Activated CD4-positive, alpha-beta T cell treated with anti-CD3 and anti-CD28 coated beads, Interleukin-2, amount 10 ng/mL, durations not matched to agents 24 days and 14 days (primary cell): ENCODE data around the gene PRR5L. TPM values are rescaled to one million over a fixed set of nuclear protein-coding genes. Genes with fewer than 3 reads are reported as not detected.

Source experiments
- DNase-seq: peaks from one replicate; pipeline ENCODE4 v3.0.0; 2022
- H3K27ac Mint-ChIP-seq: one replicate; pipeline ENCODE4 v1.8.0; 2022; ENCODE audit warnings: mild to moderate bottlenecking, mixed read lengths
- H3K27me3 Mint-ChIP-seq: one replicate; pipeline ENCODE4 v1.8.0; 2022; ENCODE audit warnings: mixed read lengths
- H3K36me3 Mint-ChIP-seq: one replicate; pipeline ENCODE4 v1.8.0; 2022; ENCODE audit warnings: low read depth, mild to moderate bottlenecking, mixed read lengths
- H3K4me1 Mint-ChIP-seq: one replicate; pipeline ENCODE4 v1.8.0; 2021; ENCODE audit warnings: mixed read lengths
- H3K4me3 Mint-ChIP-seq: one replicate; pipeline ENCODE4 v1.8.0; 2022; ENCODE audit warnings: mild to moderate bottlenecking, moderate library complexity, mixed read lengths
- H3K9me3 Mint-ChIP-seq: one replicate; pipeline ENCODE4 v1.8.0; 2021; ENCODE audit warnings: mixed read lengths
- intact Hi-C: fragments of 100-400 bp; cut with micrococcal nuclease; formaldehyde crosslinking; loops from one replicate; pipeline ENCODE4 v1.15.1; 2023
- total RNA-seq: library from RNA; stranded (reverse); gene quantifications from 2 replicates; pipeline ENCODE4 v1.2.3, GENCODE V29; 2022

Gene PRR5L
- total RNA-seq, 1 donor from 2014 or later: 54.5 TPM

DNA sequence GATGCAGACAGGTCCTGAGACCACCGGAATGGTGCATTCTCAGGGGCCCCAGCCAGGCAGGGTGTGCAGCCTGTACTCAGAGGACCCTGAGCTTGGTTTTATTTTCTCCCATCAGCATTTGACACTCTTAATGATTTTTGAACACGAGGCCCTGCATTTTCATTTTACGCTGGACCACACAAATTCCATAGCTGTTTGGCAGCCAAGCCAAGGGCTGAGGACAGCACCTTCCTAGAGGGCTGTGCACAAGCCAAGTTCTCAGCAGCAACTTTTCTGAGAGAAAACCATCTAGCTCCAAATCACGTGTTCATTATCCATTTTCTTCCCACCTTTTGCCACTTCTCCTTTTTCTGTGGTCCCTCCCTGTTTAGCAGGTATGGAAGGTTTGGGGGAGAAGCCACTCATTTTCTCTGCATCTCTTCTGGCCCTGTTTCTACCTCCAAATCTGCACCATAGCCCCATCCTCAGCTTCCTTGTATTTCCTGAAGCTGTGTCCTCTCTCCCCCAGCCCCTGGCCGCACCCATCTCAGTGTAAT, 153.5 kb downstream of the PRR5L start:
- no peak for DNase-seq
- Mint-ChIP-seq H3K9me3 (no peaks in the 10 kb centered on the region), H3K27me3 (peaks cover 3% of the 10 kb centered on the region), H3K4me1 (peaks cover 37% of the 10 kb centered on the region), H3K27ac (peak overlapping the region; percentile 71), H3K36me3 (peaks cover 67% of the 10 kb centered on the region), H3K4me3 (peak overlapping the region; percentile 69)
- intact Hi-C loops: no loop called here

DNA sequence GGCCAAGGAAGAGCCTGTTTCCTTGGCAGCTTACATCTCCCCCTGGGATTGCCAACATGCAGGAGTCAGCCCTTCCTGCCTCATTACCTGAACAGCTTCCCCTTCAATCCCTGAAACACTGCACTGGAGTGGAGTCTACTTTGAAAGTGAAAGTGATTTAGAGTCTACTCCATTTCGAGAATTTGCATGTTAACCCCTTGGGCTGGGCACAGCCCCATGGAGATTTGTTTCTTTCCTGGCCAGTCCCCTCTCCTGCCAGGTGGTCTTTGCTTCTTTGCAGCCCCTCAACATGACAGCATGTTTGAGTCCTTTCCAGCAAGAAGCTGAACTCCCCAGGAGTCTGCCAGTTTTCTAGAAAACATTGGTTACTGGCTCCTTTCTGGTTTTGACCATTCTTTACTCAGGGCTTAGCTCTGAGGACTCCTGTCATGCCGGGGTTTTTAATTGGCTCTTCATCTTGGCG, 154.1 kb downstream of the PRR5L start:
- Mint-ChIP-seq H3K4me3 (peak overlapping the region; percentile 69), H3K4me1 (peaks cover 37% of the 10 kb centered on the region), H3K27ac (peak overlapping the region; percentile 71), H3K27me3 (peaks cover 2% of the 10 kb centered on the region), H3K9me3 (no peaks in the 10 kb centered on the region), H3K36me3 (peaks cover 65% of the 10 kb centered on the region)
- peak; percentile 66 for DNase-seq
- intact Hi-C loops: no loop called here

DNA sequence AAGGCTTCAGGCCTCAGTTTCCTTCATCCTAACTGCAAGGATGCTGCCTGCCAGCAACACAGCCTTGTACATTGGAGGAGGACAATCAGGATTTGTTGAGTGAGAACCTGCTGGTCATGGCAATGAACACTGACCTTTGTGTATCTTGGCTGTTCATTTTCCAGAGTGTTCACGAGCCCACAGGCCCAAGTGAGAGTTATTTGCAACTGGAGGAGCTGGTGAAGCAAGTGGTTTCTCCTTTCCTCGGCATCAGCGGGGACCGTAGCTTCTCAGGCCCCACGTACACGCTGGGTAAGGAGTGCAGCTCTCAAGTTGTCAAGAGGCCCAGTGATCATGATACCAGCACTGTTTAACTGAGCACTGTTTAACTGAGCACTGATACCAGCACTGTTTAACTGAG, 155.0 kb downstream of the PRR5L start:
- Mint-ChIP-seq H3K27ac (no peak overlapping the region), H3K9me3 (no peaks in the 10 kb centered on the region), H3K36me3 (peaks cover 61% of the 10 kb centered on the region), H3K4me3 (no peak overlapping the region), H3K4me1 (peaks cover 41% of the 10 kb centered on the region), H3K27me3 (peaks cover 2% of the 10 kb centered on the region)
- intact Hi-C loops: no loop called here
- DNase-seq: no peak

DNA sequence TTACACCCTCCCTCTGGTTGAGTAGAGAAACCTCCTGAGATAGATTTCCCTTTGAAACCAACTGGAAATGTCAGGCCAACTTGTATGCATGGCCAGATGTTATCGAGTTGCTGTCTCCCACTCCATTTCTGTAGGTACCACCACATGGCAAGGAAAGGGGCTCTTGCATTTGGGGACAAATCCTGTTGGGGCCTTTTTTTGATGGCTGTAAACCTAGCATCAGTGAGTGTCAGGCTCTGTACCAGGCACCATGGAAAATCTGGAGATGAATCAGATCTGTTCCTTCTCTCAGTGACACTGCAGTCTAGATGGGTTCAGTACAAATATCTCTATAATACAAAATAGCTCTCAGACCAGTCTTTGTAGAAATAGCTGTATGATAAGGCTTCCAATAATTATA, 155.6 kb downstream of the PRR5L start:
- H3K27ac Mint-ChIP-seq: peak overlapping the region; percentile 45

DNA sequence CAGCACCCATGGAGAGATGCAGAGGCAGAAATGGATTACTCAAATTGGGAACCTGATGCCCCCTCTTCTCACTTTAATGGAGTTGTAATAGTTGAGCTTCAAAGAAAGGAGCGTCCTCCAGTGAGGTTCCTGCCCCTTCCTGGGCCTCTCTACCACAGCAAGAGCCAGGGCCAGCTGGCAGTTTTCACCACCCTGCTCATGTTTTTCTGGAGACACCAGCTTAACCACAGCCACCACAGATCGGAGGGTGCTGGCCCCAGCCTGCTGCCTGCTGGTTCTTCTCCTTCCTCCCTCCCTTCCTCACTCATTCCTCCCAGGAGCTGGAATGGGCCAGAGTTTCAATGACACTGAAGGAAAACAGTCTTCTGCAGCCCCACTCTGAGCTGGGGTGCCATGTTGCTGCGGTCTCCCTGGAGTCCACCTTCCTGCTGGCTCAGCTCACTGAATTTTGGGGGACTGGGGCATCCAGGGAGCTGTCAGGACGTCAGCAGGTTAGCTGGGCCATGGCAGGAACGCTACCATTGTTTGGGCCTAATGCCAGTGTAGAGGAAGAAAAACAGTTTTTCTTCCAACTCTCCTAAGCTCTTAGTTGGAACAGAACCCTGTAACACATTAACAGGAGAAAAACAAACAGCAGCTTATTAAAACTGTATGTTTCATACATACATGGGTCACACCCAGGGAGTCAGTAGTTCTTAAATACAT, 156.3 kb downstream of the PRR5L start:
- Mint-ChIP-seq H3K4me3 (peak overlapping the region; percentile 50), H3K9me3 (no peaks in the 10 kb centered on the region), H3K27ac (peak overlapping the region; percentile 68), H3K4me1 (peaks cover 41% of the 10 kb centered on the region), H3K27me3 (no peaks in the 10 kb centered on the region), H3K36me3 (peaks cover 61% of the 10 kb centered on the region)
- peak; percentile 68 for DNase-seq
- intact Hi-C loops: no loop called here

More for the DNA sequence above, 155.6 kb downstream of the PRR5L start:
- intact Hi-C loops: no loop called here
- Mint-ChIP-seq H3K9me3 (no peaks in the 10 kb centered on the region), H3K27me3 (no peaks in the 10 kb centered on the region), H3K4me3 (no peak overlapping the region), H3K36me3 (peaks cover 61% of the 10 kb centered on the region), H3K4me1 (peaks cover 41% of the 10 kb centered on the region)
- DNase-seq: no peak

DNA sequence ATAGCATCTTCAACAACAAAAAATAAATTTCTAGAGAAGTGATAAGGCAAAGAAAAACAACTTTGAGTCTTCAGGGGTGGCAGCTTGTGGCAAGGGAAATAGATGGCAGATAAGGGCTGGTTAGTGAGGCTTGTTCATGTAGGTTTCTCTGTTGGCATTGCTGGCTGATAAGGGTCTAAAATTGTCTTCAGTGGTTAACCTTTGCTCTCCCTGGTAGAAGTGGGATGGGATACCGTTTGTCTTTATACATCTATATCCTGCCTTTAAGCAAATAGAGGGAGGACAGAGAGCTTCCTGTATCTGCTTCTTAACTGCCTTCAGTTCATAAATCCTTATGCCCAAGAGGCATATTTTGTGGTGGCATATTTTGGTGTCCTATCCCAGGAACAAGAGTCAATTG, 156.9 kb downstream of the PRR5L start:
- no peaks in the 10 kb centered on the region for H3K9me3 Mint-ChIP-seq
- no peak for DNase-seq
- H3K4me3 Mint-ChIP-seq: peak overlapping the region; percentile 50
- H3K27me3 Mint-ChIP-seq: no peaks in the 10 kb centered on the region
- peak overlapping the region; percentile 68 for H3K27ac Mint-ChIP-seq
- peaks cover 41% of the 10 kb centered on the region for H3K4me1 Mint-ChIP-seq
- H3K36me3 Mint-ChIP-seq: peaks cover 61% of the 10 kb centered on the region
- intact Hi-C loops: no loop called here

DNA sequence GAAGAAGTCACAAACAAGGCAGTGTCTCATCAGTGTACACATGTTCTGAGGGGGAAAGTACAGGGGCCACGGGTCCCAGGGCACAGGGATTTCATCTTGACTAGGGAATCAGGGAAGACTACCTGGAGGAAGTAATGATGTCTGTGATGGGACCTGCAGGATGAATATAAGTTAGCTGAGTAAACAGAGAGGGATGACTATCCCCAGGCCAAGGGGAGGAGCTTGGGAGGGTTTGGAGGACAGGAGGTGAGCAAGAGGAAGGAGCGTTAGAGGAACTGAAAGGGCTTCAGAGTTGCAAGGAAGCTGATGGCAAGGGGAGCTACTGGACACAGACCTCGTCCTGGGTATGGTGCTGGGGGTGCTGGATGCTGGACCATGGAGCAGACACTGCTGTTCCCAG, 157.6 kb downstream of the PRR5L start:
- Mint-ChIP-seq H3K36me3 (peaks cover 60% of the 10 kb centered on the region), H3K9me3 (no peaks in the 10 kb centered on the region), H3K27ac (peak overlapping the region; percentile 1), H3K27me3 (no peaks in the 10 kb centered on the region), H3K4me3 (no peak overlapping the region), H3K4me1 (peaks cover 41% of the 10 kb centered on the region)
- DNase-seq: no peak
- intact Hi-C loops: no loop called here

DNA sequence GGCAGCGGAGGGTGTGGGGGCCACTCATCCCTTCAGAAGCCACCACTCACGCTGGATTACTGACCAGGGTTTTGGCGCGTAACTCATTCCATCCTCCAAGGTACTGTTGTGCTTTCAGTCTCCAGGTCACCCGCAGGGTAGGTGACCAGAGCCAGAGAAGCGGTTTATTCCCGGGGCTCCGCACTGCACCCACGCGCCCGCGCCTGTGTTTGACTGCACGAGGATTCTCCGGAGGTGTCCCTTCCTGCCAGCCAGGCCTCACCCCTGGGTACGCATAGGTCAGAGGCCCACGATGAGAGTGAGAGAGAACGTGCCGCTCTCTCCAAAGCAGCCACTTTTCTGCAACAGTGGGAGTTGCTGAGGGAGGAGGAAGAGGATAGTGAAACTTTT, 158.5 kb downstream of the PRR5L start:
- Mint-ChIP-seq H3K9me3 (no peaks in the 10 kb centered on the region), H3K36me3 (peaks cover 53% of the 10 kb centered on the region), H3K4me1 (peaks cover 41% of the 10 kb centered on the region), H3K27me3 (no peaks in the 10 kb centered on the region), H3K27ac (no peak overlapping the region), H3K4me3 (no peak overlapping the region)
- no peak for DNase-seq
- intact Hi-C loops: no loop called here

DNA sequence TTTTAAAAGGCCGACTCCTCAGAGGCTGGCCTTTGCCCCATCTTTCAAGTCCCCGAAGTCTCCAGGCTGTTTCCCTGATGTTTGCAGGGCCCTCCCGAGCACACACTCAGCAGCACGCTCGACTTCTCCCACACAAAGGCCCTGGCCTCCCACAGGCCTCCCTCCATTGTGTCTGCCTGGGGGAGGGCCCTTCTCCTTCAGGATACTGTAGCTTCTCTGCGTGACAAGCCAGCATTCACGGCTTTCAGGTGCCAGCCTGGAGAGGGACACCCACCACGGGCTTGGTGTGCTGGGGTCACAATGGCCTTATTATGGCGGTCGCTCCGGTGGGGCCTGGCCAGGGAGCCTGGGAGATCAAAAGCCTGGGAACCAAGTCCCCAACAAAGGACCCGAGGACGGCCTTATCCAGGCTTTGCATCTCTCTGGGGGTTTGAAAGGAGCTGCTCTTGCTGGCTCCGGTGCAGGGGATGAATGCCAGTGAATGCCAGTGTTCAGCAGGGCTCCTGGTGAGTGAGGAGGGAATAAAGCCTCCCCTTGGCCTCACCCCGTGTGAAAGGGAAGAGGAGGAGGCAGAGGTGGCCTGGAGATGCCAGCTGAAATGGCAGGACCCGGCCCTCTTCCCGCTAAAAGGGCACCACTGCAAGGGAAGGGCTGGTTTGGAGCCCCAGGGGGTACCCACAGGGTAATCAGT, 159.0 kb downstream of the PRR5L start:
- Mint-ChIP-seq H3K27me3 (no peaks in the 10 kb centered on the region), H3K27ac (no peak overlapping the region), H3K9me3 (no peaks in the 10 kb centered on the region), H3K36me3 (peaks cover 47% of the 10 kb centered on the region), H3K4me3 (no peak overlapping the region), H3K4me1 (peaks cover 37% of the 10 kb centered on the region)
- intact Hi-C loops: no loop called here
- DNase-seq: no peak

DNA sequence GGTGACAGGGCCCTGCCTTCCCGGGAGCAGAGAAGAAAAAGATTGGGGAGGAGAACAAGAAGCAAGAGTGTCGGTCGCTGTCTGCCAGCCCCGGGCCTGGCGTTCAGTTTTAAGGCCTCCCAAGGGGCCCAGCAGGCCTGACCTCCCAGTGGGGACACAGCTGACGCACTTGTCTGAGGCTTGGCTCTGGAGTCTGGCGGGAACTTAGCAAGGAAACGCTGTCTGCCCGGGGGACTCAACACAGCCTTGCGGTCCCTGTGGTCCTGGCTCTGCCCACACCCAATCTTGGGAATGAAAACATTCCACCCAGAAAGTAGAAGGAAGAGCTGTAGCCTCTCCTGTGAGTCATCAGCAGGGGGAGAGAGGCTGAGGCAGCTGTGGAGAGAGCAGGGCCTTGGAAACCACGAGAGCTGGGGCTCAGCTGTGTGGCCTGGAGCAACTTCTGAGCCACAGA, 159.6 kb downstream of the PRR5L start:
- no peaks in the 10 kb centered on the region for H3K27me3 Mint-ChIP-seq
- H3K4me1 Mint-ChIP-seq: peaks cover 35% of the 10 kb centered on the region
- DNase-seq: no peak
- H3K36me3 Mint-ChIP-seq: peaks cover 48% of the 10 kb centered on the region
- H3K4me3 Mint-ChIP-seq: no peak overlapping the region
- no peaks in the 10 kb centered on the region for H3K9me3 Mint-ChIP-seq
- intact Hi-C loops: no loop called here
- peak overlapping the region; percentile 58 for H3K27ac Mint-ChIP-seq

DNA sequence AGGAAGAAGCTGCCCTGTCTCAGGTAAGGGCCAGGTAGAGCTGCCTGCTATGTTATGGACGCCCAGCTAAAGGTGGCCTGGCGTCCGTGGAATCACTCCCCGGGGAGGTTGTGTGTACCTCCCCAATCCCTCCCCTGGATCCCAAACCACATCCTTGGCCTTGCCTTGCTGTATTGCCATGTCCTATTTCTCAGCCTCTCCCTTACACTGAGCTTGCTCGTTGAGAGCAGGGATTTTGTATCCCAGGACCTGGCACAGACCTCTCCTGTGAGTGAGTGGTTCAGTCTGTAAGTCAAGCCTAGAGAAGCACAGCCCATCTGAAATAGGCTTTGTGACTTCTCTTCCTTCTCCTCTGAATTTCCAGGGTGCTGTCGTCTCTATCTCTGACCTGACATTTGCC, 160.1 kb downstream of the PRR5L start:
- Mint-ChIP-seq H3K27me3 (no peaks in the 10 kb centered on the region), H3K4me1 (peaks cover 31% of the 10 kb centered on the region), H3K4me3 (no peak overlapping the region), H3K9me3 (no peaks in the 10 kb centered on the region), H3K27ac (no peak overlapping the region), H3K36me3 (peaks cover 44% of the 10 kb centered on the region)
- intact Hi-C loops: no loop called here
- no peak for DNase-seq

DNA sequence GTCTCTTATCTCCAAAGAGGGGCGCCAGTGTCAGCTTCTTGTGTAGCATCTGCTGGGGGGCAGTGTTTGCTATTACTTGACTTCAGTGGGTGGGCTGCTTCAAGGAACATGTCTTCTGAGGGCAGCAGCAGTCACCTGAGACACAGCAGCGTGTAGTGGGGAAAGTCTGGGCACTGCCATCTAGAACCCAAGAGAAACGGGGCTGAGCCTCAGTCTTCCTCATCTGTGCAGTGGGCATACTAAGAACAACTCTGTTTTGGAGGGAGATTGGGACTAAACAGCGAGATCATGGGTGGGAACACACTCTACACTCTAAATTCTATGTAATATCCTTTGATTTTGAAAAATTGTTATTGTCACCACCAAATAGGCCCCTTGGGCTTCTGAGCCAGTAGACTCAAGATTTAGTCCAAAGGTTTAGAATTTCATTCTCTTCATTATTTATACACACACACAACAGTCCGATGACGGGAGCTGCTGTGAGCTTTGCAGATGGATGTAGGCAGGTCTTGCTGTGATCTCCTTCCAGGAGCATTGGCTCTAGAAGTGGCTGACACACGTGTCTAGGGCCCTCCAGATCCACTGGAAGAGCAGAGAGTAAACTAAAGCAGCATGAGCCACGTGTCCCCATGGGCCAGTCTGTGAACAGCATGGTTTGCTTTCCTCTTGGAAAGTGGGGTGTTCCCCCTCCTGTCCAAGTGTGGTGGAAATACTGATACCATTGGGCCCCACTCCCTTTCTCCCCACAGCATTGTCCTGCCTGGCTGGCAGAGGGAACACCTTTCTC, 162.2 kb downstream of the PRR5L start:
- Mint-ChIP-seq H3K27me3 (no peaks in the 10 kb centered on the region), H3K36me3 (peaks cover 38% of the 10 kb centered on the region), H3K4me3 (no peak overlapping the region), H3K4me1 (peaks cover 13% of the 10 kb centered on the region), H3K27ac (no peak overlapping the region), H3K9me3 (no peaks in the 10 kb centered on the region)
- no peak for DNase-seq
- intact Hi-C loops: no loop called here

DNA sequence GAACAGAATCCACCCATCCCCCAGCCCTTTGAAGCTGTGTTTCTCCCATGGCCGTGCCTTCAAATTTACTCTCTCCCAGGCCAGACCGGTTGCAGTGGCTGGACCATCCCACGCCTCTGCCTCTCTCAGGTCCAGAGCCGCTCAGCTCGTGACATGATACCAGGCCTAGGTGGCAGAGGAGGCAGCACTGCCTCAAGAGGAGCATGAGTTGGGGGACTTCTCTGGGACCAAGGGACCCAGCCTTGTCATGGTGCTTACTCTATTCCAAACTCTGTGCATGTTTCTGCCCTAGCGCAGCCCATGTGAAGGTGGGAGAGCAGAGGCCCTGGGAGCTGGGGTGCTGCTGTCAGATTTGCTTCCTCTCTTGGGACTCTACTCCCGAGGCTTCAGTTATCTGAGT, 163.0 kb downstream of the PRR5L start:
- H3K27me3 Mint-ChIP-seq: no peaks in the 10 kb centered on the region
- intact Hi-C loops: no loop called here
- no peaks in the 10 kb centered on the region for H3K9me3 Mint-ChIP-seq
- DNase-seq: no peak
- peaks cover 36% of the 10 kb centered on the region for H3K36me3 Mint-ChIP-seq
- no peak overlapping the region for H3K27ac Mint-ChIP-seq
- H3K4me1 Mint-ChIP-seq: peaks cover 8% of the 10 kb centered on the region
- no peak overlapping the region for H3K4me3 Mint-ChIP-seq

DNA sequence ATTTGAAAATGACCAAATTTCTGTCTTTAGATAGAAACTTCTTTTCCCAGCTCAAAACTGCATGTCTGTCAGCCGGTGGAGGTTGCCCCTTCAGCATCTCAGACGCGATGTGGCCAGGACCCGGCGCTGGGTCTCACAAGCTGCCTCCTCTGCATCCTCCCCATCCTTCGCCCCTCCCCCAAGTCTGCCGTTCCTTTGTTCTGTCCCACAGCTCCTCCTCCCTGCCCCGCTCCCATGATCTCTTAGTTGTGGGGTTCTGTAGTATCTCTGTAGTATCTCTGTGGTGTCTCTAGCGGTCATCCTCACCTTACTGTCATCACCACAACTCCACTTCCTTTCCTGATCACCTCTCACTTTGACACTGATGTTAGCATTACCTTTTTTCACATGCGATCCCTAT, 164.1 kb downstream of the PRR5L start:
- no peak for DNase-seq
- Mint-ChIP-seq H3K4me1 (peaks cover 8% of the 10 kb centered on the region), H3K27ac (no peak overlapping the region), H3K9me3 (no peaks in the 10 kb centered on the region), H3K36me3 (peaks cover 36% of the 10 kb centered on the region), H3K4me3 (no peak overlapping the region), H3K27me3 (no peaks in the 10 kb centered on the region)
- intact Hi-C loops: no loop called here
